IMR-90 (cell line): ENCODE measurements around the gene LIMK2. TPM values are rescaled to one million over a fixed set of nuclear protein-coding genes. Genes with fewer than 3 reads are reported as not detected.

Experiments used
- ATAC-seq: fragments of 200-7000 bp; cut with Tn5 transposase; 2 replicates; pipeline ENCODE4 v1.9.1; 2020; ENCODE audit warnings: low read depth, mild to moderate bottlenecking, moderate library complexity
- BruUV-seq: library from RNA; stranded (reverse); fragments of 400-500 nt; replicated peaks from 2 replicates; lab custom pipeline; 2021; lab: Mats Ljungman, UMichigan
- CTCF ChIA-PET: fragments of 300-600 bp; formaldehyde crosslinking; extraction: SDS; loops from one replicate; lab custom pipeline; 2021; ENCODE audit warnings: antibody characterized with exemption; lab: Yijun Ruan, JAX
- POLR2A ChIA-PET: fragments of 300-600 bp; sonication (Branson Sonifier 250); formaldehyde crosslinking; loops from one replicate; lab custom pipeline; 2022; ENCODE audit warnings: antibody characterized with exemption; ENCODE audit not compliant: unreplicated experiment; lab: Charles Lee
- DNase-seq: peaks from one replicate; pipeline ENCODE4 v3.0.0; 2013
- H2AFZ ChIP-seq: replicated peaks from 2 replicates; pipeline ENCODE3; 2013; ENCODE audit warnings: low read length, mild to moderate bottlenecking; ENCODE audit not compliant: poor library complexity
- H2AK5ac ChIP-seq: 2 replicates; pipeline ENCODE4 v1.6.1; 2013; ENCODE audit warnings: low read depth, low read length, inconsistent platforms
- H2AK9ac ChIP-seq: replicated peaks from 2 replicates; pipeline ENCODE3; 2013; ENCODE audit warnings: mild to moderate bottlenecking, low read depth, low read length, moderate library complexity; ENCODE audit not compliant: poor library complexity
- H2BK120ac ChIP-seq: 2 replicates; pipeline ENCODE4 v1.6.1; 2013; ENCODE audit warnings: low read depth, low read length, inconsistent platforms
- H2BK15ac ChIP-seq: 3 replicates; pipeline ENCODE4 v1.6.1; 2013; ENCODE audit warnings: low read depth, low read length, inconsistent platforms
- H2BK20ac ChIP-seq: 2 replicates; pipeline ENCODE4 v1.6.1; 2013; ENCODE audit warnings: low read depth, mild to moderate bottlenecking, inconsistent platforms, low read length, moderate library complexity
- H2BK5ac ChIP-seq: 2 replicates; pipeline ENCODE4 v1.6.1; 2013; ENCODE audit warnings: mild to moderate bottlenecking, low read depth, low read length, inconsistent platforms; ENCODE audit not compliant: poor library complexity, severe bottlenecking
- H3K14ac ChIP-seq: replicated peaks from 2 replicates; pipeline ENCODE4 v1.6.1; 2013; ENCODE audit warnings: low read depth, low read length, inconsistent platforms
- H3K18ac ChIP-seq: 2 replicates; pipeline ENCODE4 v1.6.1; 2013; ENCODE audit warnings: low read depth, low read length, control low read depth
- H3K23ac ChIP-seq: 2 replicates; pipeline ENCODE4 v1.6.1; 2013; ENCODE audit warnings: low read depth, low read length, inconsistent platforms
- H3K27ac ChIP-seq: 2 replicates; pipeline ENCODE4 v1.5.1; 2013; ENCODE audit warnings: mild to moderate bottlenecking, control low read depth, low read length; ENCODE audit not compliant: insufficient read depth
- H3K27me3 ChIP-seq: 2 replicates; pipeline ENCODE4 v1.6.1; 2013; ENCODE audit warnings: low read length; ENCODE audit not compliant: control insufficient read depth, insufficient read depth
- H3K36me3 ChIP-seq: 2 replicates; pipeline ENCODE4 v1.6.1; 2013; ENCODE audit warnings: low read length, mixed read lengths; ENCODE audit not compliant: control insufficient read depth, insufficient read depth
- H3K4ac ChIP-seq: 2 replicates; pipeline ENCODE4 v1.6.1; 2013; ENCODE audit warnings: low read depth, low read length, inconsistent platforms
- H3K4me1 ChIP-seq: 2 replicates; pipeline ENCODE4 v1.6.1; 2013; ENCODE audit warnings: low read length, mixed read lengths; ENCODE audit not compliant: control insufficient read depth, insufficient read depth
- H3K4me2 ChIP-seq: 2 replicates; pipeline ENCODE4 v1.6.1; 2013; ENCODE audit warnings: low read depth, mild to moderate bottlenecking, control low read depth, low read length, moderate library complexity
- H3K4me3 ChIP-seq: 2 replicates; pipeline ENCODE4 v1.5.1; 2013; ENCODE audit warnings: low read depth, mild to moderate bottlenecking, control low read depth, low read length, moderate library complexity; ENCODE audit not compliant: insufficient read depth
- H3K56ac ChIP-seq: 2 replicates; pipeline ENCODE4 v1.6.1; 2013; ENCODE audit warnings: low read length, inconsistent platforms; ENCODE audit not compliant: insufficient read depth; ENCODE audit errors: extremely low read depth
- H3K79me1 ChIP-seq, 2 experiments: 2 replicates each; pipeline ENCODE4 v1.6.1; 2013; ENCODE audit warnings: low read length in 2 of 2, inconsistent platforms in 1 of 2, low read depth in 1 of 2
- H3K9ac ChIP-seq: 2 replicates; pipeline ENCODE4 v1.6.1; 2013; ENCODE audit warnings: low read depth, low read length, control low read depth
- H3K9me1 ChIP-seq: 2 replicates; pipeline ENCODE4 v1.6.1; 2013; ENCODE audit warnings: low read length, inconsistent platforms; ENCODE audit not compliant: insufficient read depth
- H3K9me3 ChIP-seq: 2 replicates; pipeline ENCODE4 v1.6.1; 2013; ENCODE audit warnings: low read length; ENCODE audit not compliant: control insufficient read depth, insufficient read depth
- H4K20me1 ChIP-seq: 2 replicates; pipeline ENCODE4 v1.6.1; 2013; ENCODE audit warnings: low read length, inconsistent platforms; ENCODE audit not compliant: insufficient read depth
- H4K5ac ChIP-seq: 2 replicates; pipeline ENCODE4 v1.6.1; 2013; ENCODE audit warnings: mild to moderate bottlenecking, low read depth, low read length, control low read depth
- H4K8ac ChIP-seq, 2 experiments: 2 replicates each; pipeline ENCODE4 v1.6.1; 2013; ENCODE audit warnings: low read depth in 2 of 2, low read length in 2 of 2, control low read depth in 1 of 2, inconsistent platforms in 1 of 2
- H4K91ac ChIP-seq: 2 replicates; pipeline ENCODE4 v1.6.1; 2013; ENCODE audit warnings: low read depth, low read length, inconsistent platforms; ENCODE audit not compliant: insufficient read depth
- RCOR1 ChIP-seq: IDR thresholded peaks from 2 replicates; pipeline ENCODE4 v1.6.1; 2012; ENCODE audit warnings: mild to moderate bottlenecking, low read length, improper control_type of control experiment; ENCODE audit not compliant: insufficient replicate concordance
- WGBS, 2 experiments: methylation state at CpG; one replicate each; pipeline versions ENCODE4 v1.1.5 to v1.1.7; 2013; ENCODE audit warnings: missing lambda C conversion rate in 2 of 2; ENCODE audit not compliant: insufficient read length in 1 of 2; ENCODE audit errors: extremely low coverage in 2 of 2; 5-methylcytosine and 5-hydroxymethylcytosine counted together
- dilution Hi-C: fragments of 300-500 bp; cut with HindIII; formaldehyde crosslinking; loops from one replicate; pipeline ENCODE4 v1.14.3; 2018; ENCODE audit warnings: low sequenced_read_pairs; ENCODE audit not compliant: unreplicated experiment
- in situ Hi-C: fragments of 300-500 bp; cut with MboI; formaldehyde crosslinking; loops from 3 replicates; pipeline ENCODE4 v1.14.3; 2019; ENCODE audit warnings: low sequenced_read_pairs, inconsistent platforms, mixed read lengths
- intact Hi-C: fragments of 100-400 bp; cut with micrococcal nuclease; formaldehyde crosslinking; loops from 2 replicates; pipeline ENCODE4 v1.10.0; 2022
- polyA plus RNA-seq, 3 experiments: library from polyadenylated mRNA; depleted of rRNA; stranded (reverse); fragments of >200 nt; gene quantifications; 2 replicates each; pipeline ENCODE4 v1.2.3, GENCODE V29; 2012; ENCODE audit warnings: low replicate concordance in 1 of 3
- total RNA-seq: library from RNA; depleted of rRNA; stranded (reverse); fragments of >200 nt; gene quantifications from 2 replicates; pipeline ENCODE4 v1.2.3, GENCODE V29; 2012

LIMK2 gene
- total and polyA plus RNA-seq, 2 of the 4 experiments (the other 2 are of a cell fraction): 14.5 to 31.9 TPM

- H3K79me1 ChIP-seq: peaks cover 32 to 83% of the 10 kb centered on the region in 2 experiments
- 0 out of 2 replicates have a peak overlapping the region, but pooled peaks have one; percentile 39 for H3K56ac ChIP-seq
- H2AFZ ChIP-seq: peak overlapping the region; percentile 93
- peak overlapping the region; percentile 52; the same call in 1 of the 2 replicates for H2BK120ac ChIP-seq
- no CpG with 5 or more reads among the region's 1 CpG for WGBS, 2 experiments
- H3K27me3 ChIP-seq: no peaks in the 10 kb centered on the region
- H3K18ac ChIP-seq: no peak overlapping the region
- DNase-seq (no peak), ATAC-seq (no peak)
- peak overlapping the region; percentile 78 for H3K4ac ChIP-seq
- H3K14ac ChIP-seq: peak overlapping the region; percentile 83
- intact Hi-C loops (no loop called here), dilution Hi-C loops (no loop called here), in situ Hi-C loops (no loop called here)
- peak overlapping the region; percentile 38 for H2BK5ac ChIP-seq
- H3K4me2 ChIP-seq: peak overlapping the region; percentile 66
- no peaks in the 10 kb centered on the region for H3K9me3 ChIP-seq
- peak overlapping the region; percentile 34 for H3K9ac ChIP-seq
- peak overlapping the region; percentile 88 for H4K91ac ChIP-seq
- peak overlapping the region; percentile 16; the same call in 1 of the 2 replicates for H3K27ac ChIP-seq
- no peak overlapping the region for H3K4me3 ChIP-seq
- no peak overlapping the region for H2BK15ac ChIP-seq
- no TSS peak for BruUV-seq
- H4K20me1 ChIP-seq: no peaks in the 10 kb centered on the region
- POLR2A ChIA-PET: no interaction called here
- H3K23ac ChIP-seq: no peak overlapping the region
- H3K9me1 ChIP-seq: peaks cover 42% of the 10 kb centered on the region
- TF ChIP-seq RCOR1: no peak
- H2BK20ac ChIP-seq: no peak overlapping the region
- H3K4me1 ChIP-seq: peaks cover 33% of the 10 kb centered on the region
- peak overlapping the region; percentile 15; the same call in 1 of the 2 replicates for H2AK5ac ChIP-seq
- peak overlapping the region; percentile 33; the same call in 1 of the 2 replicates for H4K5ac ChIP-seq
- peak overlapping the region in 1 of 2 experiments; percentile 85; a peak in 1 of 4 replicates for H4K8ac ChIP-seq
- H3K36me3 ChIP-seq: no peaks in the 10 kb centered on the region
- H2AK9ac ChIP-seq: peak overlapping the region; percentile 90
- CTCF ChIA-PET: interaction anchor here (1.0 kb wide), 1 partner anchor 25 kb away, joined by 4 read pairs; no protein-coding TSS in a partner anchor
These were observed 35.6 kb downstream of the LIMK2 start for GRCh38 chr22:31247726-31248125.
